GM12875 (cell line): ENCODE results near the gene TIMM8A.

Source experiments
- H3K4me3 ChIP-seq: one replicate; pipeline ENCODE4 v1.5.1; 2011; ENCODE audit warnings: low read depth, low read length, control low read depth
- CTCF ChIP-seq: IDR thresholded peaks from 2 replicates; pipeline ENCODE4 v1.5.1; 2011; ENCODE audit warnings: low read depth, mild to moderate bottlenecking, control low read depth, inconsistent platforms, low read length, moderate library complexity, borderline replicate concordance; ENCODE audit not compliant: insufficient read depth

Gene TIMM8A

GRCh38 chrX:101377547-101377946 is 29.0 kb upstream of the TIMM8A start:
- no peak overlapping the region for H3K4me3 ChIP-seq
- TF ChIP-seq CTCF = no peak

GRCh38 chrX:101370888-101371504 is 22.5 kb upstream of the TIMM8A start:
- no peak overlapping the region for H3K4me3 ChIP-seq
- TF ChIP-seq CTCF = no peak

GRCh38 chrX:101369687-101370086 is 21.1 kb upstream of the TIMM8A start:
- no peak for TF ChIP-seq CTCF
- no peak overlapping the region for H3K4me3 ChIP-seq

- no peak overlapping the region for H3K4me3 ChIP-seq
- no peak for TF ChIP-seq CTCF
These were observed 20.3 kb upstream of the TIMM8A start for GRCh38 chrX:101368800-101369199.

- H3K4me3 ChIP-seq = no peak overlapping the region
- no peak for TF ChIP-seq CTCF
These were observed 16.8 kb upstream of the TIMM8A start for GRCh38 chrX:101365301-101365795.

- H3K4me3 ChIP-seq = no peak overlapping the region
- no peak for TF ChIP-seq CTCF
These were observed 14.2 kb upstream of the TIMM8A start for GRCh38 chrX:101362757-101363156.

- TF ChIP-seq CTCF = no peak
- H3K4me3 ChIP-seq = no peak overlapping the region
These were observed 13.6 kb upstream of the TIMM8A start for GRCh38 chrX:101362116-101362515.
